Measurements from ENCODE around the gene EPS8.

EPS8 gene

GRCh38 chr12:15599266-15600037 lies 189.7 kb downstream of the EPS8 start:
- H3K9me3 ChIP-seq = no peaks in the 10 kb centered on the region
- intact Hi-C loops (cut with DNase I; ENCODE audit: low total_unique reads) = loop anchor here (10.0 kb wide), 1 partner anchor 185 kb away; the partner anchor contains the start of gene EPS8
- H3K4me3 ChIP-seq = no peak overlapping the region
- H3K36me3 ChIP-seq = no peaks in the 10 kb centered on the region
- H3K27ac ChIP-seq = peak overlapping the region; percentile 20 to 36
- peaks cover 0 to 13% (median 8%) of the 10 kb centered on the region in 4 donors for H3K4me1 ChIP-seq
- no peak for DNase-seq
- no peaks in the 10 kb centered on the region for H3K27me3 ChIP-seq
- no peak for TF ChIP-seq CTCF (IDR thresholded peaks at IDR 0.05)

GRCh38 chr12:15597125-15597830 lies 191.9 kb downstream of the EPS8 start:
- H3K4me3 ChIP-seq = no peak overlapping the region
- H3K9me3 ChIP-seq = no peaks in the 10 kb centered on the region
- peaks cover 0 to 13% (median 8%) of the 10 kb centered on the region in 4 donors for H3K4me1 ChIP-seq
- H3K27me3 ChIP-seq = no peaks in the 10 kb centered on the region
- no peaks in the 10 kb centered on the region for H3K36me3 ChIP-seq
- no peak for DNase-seq
- intact Hi-C loops (cut with DNase I; ENCODE audit: low total_unique reads) = loop anchor here (10.0 kb wide), 1 partner anchor 188 kb away; the partner anchor contains the start of gene EPS8
- no peak overlapping the region for H3K27ac ChIP-seq
- no peak for TF ChIP-seq CTCF (IDR thresholded peaks at IDR 0.05)

GRCh38 chr12:15596174-15596573 lies 193.0 kb downstream of the EPS8 start:
- no peak for DNase-seq
- intact Hi-C loops (cut with DNase I; ENCODE audit: low total_unique reads) = loop anchor here (10.0 kb wide), 1 partner anchor 189 kb away; the partner anchor contains the start of gene EPS8
- no peak overlapping the region for H3K27ac ChIP-seq
- peaks cover 0 to 13% (median 8%) of the 10 kb centered on the region in 4 donors for H3K4me1 ChIP-seq
- no peaks in the 10 kb centered on the region for H3K9me3 ChIP-seq
- no peak for TF ChIP-seq CTCF (IDR thresholded peaks at IDR 0.05)
- H3K27me3 ChIP-seq = no peaks in the 10 kb centered on the region
- H3K4me3 ChIP-seq = no peak overlapping the region
- H3K36me3 ChIP-seq = no peaks in the 10 kb centered on the region

GRCh38 chr12:15592934-15593333 lies 196.3 kb downstream of the EPS8 start:
- H3K27ac ChIP-seq = no peak overlapping the region

GRCh38 chr12:15591811-15592210 lies 197.4 kb downstream of the EPS8 start:
- no peaks in the 10 kb centered on the region for H3K9me3 ChIP-seq
- H3K36me3 ChIP-seq = no peaks in the 10 kb centered on the region
- DNase-seq = no peak
- H3K27me3 ChIP-seq = no peaks in the 10 kb centered on the region
- no peak overlapping the region for H3K27ac ChIP-seq
- intact Hi-C loops (cut with DNase I; ENCODE audit: low total_unique reads) = loop anchor here (2.0 to 10.0 kb wide), 2 partner anchors 193 to 265 kb away; partner anchors contain the start of gene EPS8
- H3K4me3 ChIP-seq = no peak overlapping the region
- no peak for TF ChIP-seq CTCF (IDR thresholded peaks at IDR 0.05)
- peaks cover 0 to 8% (median 0%) of the 10 kb centered on the region in 4 donors for H3K4me1 ChIP-seq

More at GRCh38 chr12:15592934-15593333, 196.3 kb downstream of the EPS8 start:
- intact Hi-C loops (cut with DNase I; ENCODE audit: low total_unique reads) = loop anchor here (10.0 kb wide), 1 partner anchor 192 kb away; the partner anchor contains the start of gene EPS8
- Histone ChIP-seq H3K27me3 (no peaks in the 10 kb centered on the region), H3K36me3 (no peaks in the 10 kb centered on the region), H3K4me1 (peaks cover 0 to 8% (median 0%) of the 10 kb centered on the region in 4 donors), H3K4me3 (no peak overlapping the region), H3K9me3 (no peaks in the 10 kb centered on the region)
- DNase-seq = no peak
- no peak for TF ChIP-seq CTCF (IDR thresholded peaks at IDR 0.05)
